IMR-90 (cell line): ENCODE measurements around the gene FGG. TPM values are rescaled to one million over a fixed set of nuclear protein-coding genes. Genes with fewer than 3 reads are reported as not detected.

Experiments used
- ATAC-seq: fragments of 200-7000 bp; cut with Tn5 transposase; 2 replicates; pipeline ENCODE4 v1.9.1; 2020; ENCODE audit warnings: low read depth, mild to moderate bottlenecking, moderate library complexity
- BruUV-seq: library from RNA; stranded (reverse); fragments of 400-500 nt; replicated peaks from 2 replicates; lab custom pipeline; 2021; lab: Mats Ljungman, UMichigan
- CTCF ChIA-PET: fragments of 300-600 bp; formaldehyde crosslinking; extraction: SDS; loops from one replicate; lab custom pipeline; 2021; ENCODE audit warnings: antibody characterized with exemption; lab: Yijun Ruan, JAX
- POLR2A ChIA-PET: fragments of 300-600 bp; sonication (Branson Sonifier 250); formaldehyde crosslinking; loops from one replicate; lab custom pipeline; 2022; ENCODE audit warnings: antibody characterized with exemption; ENCODE audit not compliant: unreplicated experiment; lab: Charles Lee
- DNase-seq: peaks from one replicate; pipeline ENCODE4 v3.0.0; 2013
- H2AFZ ChIP-seq: replicated peaks from 2 replicates; pipeline ENCODE3; 2013; ENCODE audit warnings: low read length, mild to moderate bottlenecking; ENCODE audit not compliant: poor library complexity
- H2AK5ac ChIP-seq: 2 replicates; pipeline ENCODE4 v1.6.1; 2013; ENCODE audit warnings: low read depth, low read length, inconsistent platforms
- H2AK9ac ChIP-seq: replicated peaks from 2 replicates; pipeline ENCODE3; 2013; ENCODE audit warnings: mild to moderate bottlenecking, low read depth, low read length, moderate library complexity; ENCODE audit not compliant: poor library complexity
- H2BK120ac ChIP-seq: 2 replicates; pipeline ENCODE4 v1.6.1; 2013; ENCODE audit warnings: low read depth, low read length, inconsistent platforms
- H2BK15ac ChIP-seq: 3 replicates; pipeline ENCODE4 v1.6.1; 2013; ENCODE audit warnings: low read depth, low read length, inconsistent platforms
- H2BK20ac ChIP-seq: 2 replicates; pipeline ENCODE4 v1.6.1; 2013; ENCODE audit warnings: low read depth, mild to moderate bottlenecking, inconsistent platforms, low read length, moderate library complexity
- H2BK5ac ChIP-seq: 2 replicates; pipeline ENCODE4 v1.6.1; 2013; ENCODE audit warnings: mild to moderate bottlenecking, low read depth, low read length, inconsistent platforms; ENCODE audit not compliant: poor library complexity, severe bottlenecking
- H3K14ac ChIP-seq: replicated peaks from 2 replicates; pipeline ENCODE4 v1.6.1; 2013; ENCODE audit warnings: low read depth, low read length, inconsistent platforms
- H3K18ac ChIP-seq: 2 replicates; pipeline ENCODE4 v1.6.1; 2013; ENCODE audit warnings: low read depth, low read length, control low read depth
- H3K23ac ChIP-seq: 2 replicates; pipeline ENCODE4 v1.6.1; 2013; ENCODE audit warnings: low read depth, low read length, inconsistent platforms
- H3K27ac ChIP-seq: 2 replicates; pipeline ENCODE4 v1.5.1; 2013; ENCODE audit warnings: mild to moderate bottlenecking, control low read depth, low read length; ENCODE audit not compliant: insufficient read depth
- H3K27me3 ChIP-seq: 2 replicates; pipeline ENCODE4 v1.6.1; 2013; ENCODE audit warnings: low read length; ENCODE audit not compliant: control insufficient read depth, insufficient read depth
- H3K36me3 ChIP-seq: 2 replicates; pipeline ENCODE4 v1.6.1; 2013; ENCODE audit warnings: low read length, mixed read lengths; ENCODE audit not compliant: control insufficient read depth, insufficient read depth
- H3K4ac ChIP-seq: 2 replicates; pipeline ENCODE4 v1.6.1; 2013; ENCODE audit warnings: low read depth, low read length, inconsistent platforms
- H3K4me1 ChIP-seq: 2 replicates; pipeline ENCODE4 v1.6.1; 2013; ENCODE audit warnings: low read length, mixed read lengths; ENCODE audit not compliant: control insufficient read depth, insufficient read depth
- H3K4me2 ChIP-seq: 2 replicates; pipeline ENCODE4 v1.6.1; 2013; ENCODE audit warnings: low read depth, mild to moderate bottlenecking, control low read depth, low read length, moderate library complexity
- H3K4me3 ChIP-seq: 2 replicates; pipeline ENCODE4 v1.5.1; 2013; ENCODE audit warnings: low read depth, mild to moderate bottlenecking, control low read depth, low read length, moderate library complexity; ENCODE audit not compliant: insufficient read depth
- H3K56ac ChIP-seq: 2 replicates; pipeline ENCODE4 v1.6.1; 2013; ENCODE audit warnings: low read length, inconsistent platforms; ENCODE audit not compliant: insufficient read depth; ENCODE audit errors: extremely low read depth
- H3K79me1 ChIP-seq, 2 experiments: 2 replicates each; pipeline ENCODE4 v1.6.1; 2013; ENCODE audit warnings: low read length in 2 of 2, inconsistent platforms in 1 of 2, low read depth in 1 of 2
- H3K9ac ChIP-seq: 2 replicates; pipeline ENCODE4 v1.6.1; 2013; ENCODE audit warnings: low read depth, low read length, control low read depth
- H3K9me1 ChIP-seq: 2 replicates; pipeline ENCODE4 v1.6.1; 2013; ENCODE audit warnings: low read length, inconsistent platforms; ENCODE audit not compliant: insufficient read depth
- H3K9me3 ChIP-seq: 2 replicates; pipeline ENCODE4 v1.6.1; 2013; ENCODE audit warnings: low read length; ENCODE audit not compliant: control insufficient read depth, insufficient read depth
- H4K20me1 ChIP-seq: 2 replicates; pipeline ENCODE4 v1.6.1; 2013; ENCODE audit warnings: low read length, inconsistent platforms; ENCODE audit not compliant: insufficient read depth
- H4K5ac ChIP-seq: 2 replicates; pipeline ENCODE4 v1.6.1; 2013; ENCODE audit warnings: mild to moderate bottlenecking, low read depth, low read length, control low read depth
- H4K8ac ChIP-seq, 2 experiments: 2 replicates each; pipeline ENCODE4 v1.6.1; 2013; ENCODE audit warnings: low read depth in 2 of 2, low read length in 2 of 2, control low read depth in 1 of 2, inconsistent platforms in 1 of 2
- H4K91ac ChIP-seq: 2 replicates; pipeline ENCODE4 v1.6.1; 2013; ENCODE audit warnings: low read depth, low read length, inconsistent platforms; ENCODE audit not compliant: insufficient read depth
- BHLHE40 ChIP-seq: fragments of 150-350 bp; IDR thresholded peaks from 2 replicates; pipeline ENCODE4 v1.6.1; 2016; ENCODE audit warnings: mild to moderate bottlenecking, low read depth, low read length
- CEBPB ChIP-seq: IDR thresholded peaks from 2 replicates; pipeline ENCODE4 v1.6.1; 2012; ENCODE audit warnings: low read depth, low read length, improper control_type of control experiment
- CHD1 ChIP-seq: IDR thresholded peaks from 2 replicates; pipeline ENCODE4 v1.6.1; 2012; ENCODE audit warnings: low read depth, low read length, improper control_type of control experiment
- FOS ChIP-seq: fragments of 150-350 bp; IDR thresholded peaks from 2 replicates; pipeline ENCODE4 v1.6.1; 2016; ENCODE audit warnings: low read depth, low read length
- MAFK ChIP-seq: IDR thresholded peaks from 2 replicates; pipeline ENCODE4 v1.6.1; 2012; ENCODE audit warnings: low read depth, low read length, improper control_type of control experiment
- MAZ ChIP-seq: IDR thresholded peaks from 2 replicates; pipeline ENCODE4 v1.6.1; 2012; ENCODE audit warnings: low read depth, mild to moderate bottlenecking, low read length, improper control_type of control experiment, moderate library complexity, borderline replicate concordance
- MXI1 ChIP-seq: IDR thresholded peaks from 2 replicates; pipeline ENCODE4 v1.6.1; 2012; ENCODE audit warnings: low read depth, mild to moderate bottlenecking, low read length, moderate library complexity, borderline replicate concordance
- NFE2L2 ChIP-seq: fragments of 150-350 bp; IDR thresholded peaks from 2 replicates; pipeline ENCODE4 v1.6.1; 2016; ENCODE audit warnings: low read depth, mild to moderate bottlenecking, low read length
- POLR2A ChIP-seq: IDR thresholded peaks from 2 replicates; pipeline ENCODE4 v1.6.1; 2012; ENCODE audit warnings: mild to moderate bottlenecking, low read depth, low read length
- RAD21 ChIP-seq: IDR thresholded peaks from 2 replicates; pipeline ENCODE4 v1.6.1; 2012; ENCODE audit warnings: low read length, improper control_type of control experiment
- RCOR1 ChIP-seq: IDR thresholded peaks from 2 replicates; pipeline ENCODE4 v1.6.1; 2012; ENCODE audit warnings: mild to moderate bottlenecking, low read length, improper control_type of control experiment; ENCODE audit not compliant: insufficient replicate concordance
- RFX5 ChIP-seq: IDR thresholded peaks from 2 replicates; pipeline ENCODE4 v1.8.0; 2012; ENCODE audit warnings: low read depth, mild to moderate bottlenecking, low read length, moderate library complexity
- SMC3 ChIP-seq: fragments of 150-350 bp; IDR thresholded peaks from 2 replicates; pipeline ENCODE4 v1.6.1; 2016; ENCODE audit warnings: low read depth, mild to moderate bottlenecking, antibody characterized with exemption, low read length, moderate library complexity
- WGBS, 2 experiments: methylation state at CpG; one replicate each; pipeline versions ENCODE4 v1.1.5 to v1.1.7; 2013; ENCODE audit warnings: missing lambda C conversion rate in 2 of 2; ENCODE audit not compliant: insufficient read length in 1 of 2; ENCODE audit errors: extremely low coverage in 2 of 2; 5-methylcytosine and 5-hydroxymethylcytosine counted together
- dilution Hi-C: fragments of 300-500 bp; cut with HindIII; formaldehyde crosslinking; loops from one replicate; pipeline ENCODE4 v1.14.3; 2018; ENCODE audit warnings: low sequenced_read_pairs; ENCODE audit not compliant: unreplicated experiment
- in situ Hi-C: fragments of 300-500 bp; cut with MboI; formaldehyde crosslinking; loops from 3 replicates; pipeline ENCODE4 v1.14.3; 2019; ENCODE audit warnings: low sequenced_read_pairs, inconsistent platforms, mixed read lengths
- intact Hi-C: fragments of 100-400 bp; cut with micrococcal nuclease; formaldehyde crosslinking; loops from 2 replicates; pipeline ENCODE4 v1.10.0; 2022
- polyA plus RNA-seq, 3 experiments: library from polyadenylated mRNA; depleted of rRNA; stranded (reverse); fragments of >200 nt; gene quantifications; 2 replicates each; pipeline ENCODE4 v1.2.3, GENCODE V29; 2012; ENCODE audit warnings: low replicate concordance in 1 of 3
- total RNA-seq: library from RNA; depleted of rRNA; stranded (reverse); fragments of >200 nt; gene quantifications from 2 replicates; pipeline ENCODE4 v1.2.3, GENCODE V29; 2012
- TF ChIP-seq, protein P1 (sequence below): fragments of 150-350 bp; IDR thresholded peaks from 2 replicates; pipeline ENCODE4 v1.6.1; 2017; ENCODE audit warnings: mild to moderate bottlenecking, antibody characterized with exemption, low read length, low read depth
- TF ChIP-seq, protein P2 (sequence below): fragments of 150-350 bp; IDR thresholded peaks from 2 replicates; pipeline ENCODE4 v1.6.1; 2016; ENCODE audit warnings: low read depth, mild to moderate bottlenecking, low read length, moderate library complexity, borderline replicate concordance
- TF ChIP-seq, protein P3 (sequence below): conservative IDR thresholded peaks from 2 replicates; pipeline ENCODE4 v1.5.1; 2012; ENCODE audit warnings: mild to moderate bottlenecking, low read depth, low read length, improper control_type of control experiment

FGG gene
- total and polyA plus RNA-seq, 2 of the 4 experiments (the other 2 are of a cell fraction) = not detected

DNA sequence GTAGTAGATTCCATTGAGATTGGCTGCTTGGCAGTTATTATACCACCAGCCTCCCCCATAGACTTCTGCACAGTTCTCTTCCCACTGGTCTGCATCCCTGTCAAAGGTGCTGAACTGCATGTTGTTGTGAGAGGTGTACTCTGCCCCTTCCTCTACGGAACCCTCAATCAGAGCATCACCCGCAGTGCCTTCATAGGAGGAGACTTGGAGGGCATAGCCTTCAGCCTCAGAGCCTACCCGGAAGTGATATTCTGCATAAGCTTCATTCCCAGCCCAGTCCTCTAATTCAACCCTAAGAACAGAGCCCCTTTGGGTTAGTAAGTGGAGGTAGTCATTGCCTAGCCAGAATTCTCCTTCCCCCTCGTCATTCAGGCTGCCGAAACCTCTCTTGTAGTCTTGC is 28.2 kb downstream of the FGG start:
- dilution Hi-C loops (no loop called here), in situ Hi-C loops (no loop called here), intact Hi-C loops (no loop called here)
- Histone ChIP-seq H3K79me1 (no peaks in the 10 kb centered on the region), H3K4me3 (no peak overlapping the region), H2BK15ac (no peak overlapping the region), H3K9me3 (no peaks in the 10 kb centered on the region), H3K4me2 (no peak overlapping the region), H4K91ac (no peak overlapping the region), H2AFZ (no peak overlapping the region), H2AK5ac (no peak overlapping the region), H2AK9ac (no peak overlapping the region), H3K27me3 (no peaks in the 10 kb centered on the region), H3K36me3 (no peaks in the 10 kb centered on the region), H3K9me1 (no peaks in the 10 kb centered on the region), H3K18ac (no peak overlapping the region), H4K5ac (no peak overlapping the region), H3K4me1 (no peaks in the 10 kb centered on the region), H2BK5ac (no peak overlapping the region), H2BK20ac (no peak overlapping the region), H3K4ac (no peak overlapping the region), H2BK120ac (no peak overlapping the region), H4K20me1 (no peaks in the 10 kb centered on the region), H3K56ac (no peak overlapping the region), H3K9ac (no peak overlapping the region), H3K23ac (no peak overlapping the region), H3K27ac (no peak overlapping the region), H3K14ac (no peak overlapping the region), H4K8ac (no peak overlapping the region)
- POLR2A ChIA-PET = no interaction called here
- no TSS peak for BruUV-seq
- TF ChIP-seq, protein P1, sequence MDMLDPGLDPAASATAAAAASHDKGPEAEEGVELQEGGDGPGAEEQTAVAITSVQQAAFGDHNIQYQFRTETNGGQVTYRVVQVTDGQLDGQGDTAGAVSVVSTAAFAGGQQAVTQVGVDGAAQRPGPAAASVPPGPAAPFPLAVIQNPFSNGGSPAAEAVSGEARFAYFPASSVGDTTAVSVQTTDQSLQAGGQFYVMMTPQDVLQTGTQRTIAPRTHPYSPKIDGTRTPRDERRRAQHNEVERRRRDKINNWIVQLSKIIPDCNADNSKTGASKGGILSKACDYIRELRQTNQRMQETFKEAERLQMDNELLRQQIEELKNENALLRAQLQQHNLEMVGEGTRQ = no peak
- no peak for TF ChIP-seq SMC3
- TF ChIP-seq, protein P2, sequence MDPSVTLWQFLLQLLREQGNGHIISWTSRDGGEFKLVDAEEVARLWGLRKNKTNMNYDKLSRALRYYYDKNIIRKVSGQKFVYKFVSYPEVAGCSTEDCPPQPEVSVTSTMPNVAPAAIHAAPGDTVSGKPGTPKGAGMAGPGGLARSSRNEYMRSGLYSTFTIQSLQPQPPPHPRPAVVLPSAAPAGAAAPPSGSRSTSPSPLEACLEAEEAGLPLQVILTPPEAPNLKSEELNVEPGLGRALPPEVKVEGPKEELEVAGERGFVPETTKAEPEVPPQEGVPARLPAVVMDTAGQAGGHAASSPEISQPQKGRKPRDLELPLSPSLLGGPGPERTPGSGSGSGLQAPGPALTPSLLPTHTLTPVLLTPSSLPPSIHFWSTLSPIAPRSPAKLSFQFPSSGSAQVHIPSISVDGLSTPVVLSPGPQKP = no peak
- TF ChIP-seq CHD1 = no peak
- no peak for TF ChIP-seq RFX5
- TF ChIP-seq BHLHE40 = no peak
- TF ChIP-seq FOS = no peak
- no peak for TF ChIP-seq RCOR1
- TF ChIP-seq MXI1 = no peak
- TF ChIP-seq, protein P3, sequence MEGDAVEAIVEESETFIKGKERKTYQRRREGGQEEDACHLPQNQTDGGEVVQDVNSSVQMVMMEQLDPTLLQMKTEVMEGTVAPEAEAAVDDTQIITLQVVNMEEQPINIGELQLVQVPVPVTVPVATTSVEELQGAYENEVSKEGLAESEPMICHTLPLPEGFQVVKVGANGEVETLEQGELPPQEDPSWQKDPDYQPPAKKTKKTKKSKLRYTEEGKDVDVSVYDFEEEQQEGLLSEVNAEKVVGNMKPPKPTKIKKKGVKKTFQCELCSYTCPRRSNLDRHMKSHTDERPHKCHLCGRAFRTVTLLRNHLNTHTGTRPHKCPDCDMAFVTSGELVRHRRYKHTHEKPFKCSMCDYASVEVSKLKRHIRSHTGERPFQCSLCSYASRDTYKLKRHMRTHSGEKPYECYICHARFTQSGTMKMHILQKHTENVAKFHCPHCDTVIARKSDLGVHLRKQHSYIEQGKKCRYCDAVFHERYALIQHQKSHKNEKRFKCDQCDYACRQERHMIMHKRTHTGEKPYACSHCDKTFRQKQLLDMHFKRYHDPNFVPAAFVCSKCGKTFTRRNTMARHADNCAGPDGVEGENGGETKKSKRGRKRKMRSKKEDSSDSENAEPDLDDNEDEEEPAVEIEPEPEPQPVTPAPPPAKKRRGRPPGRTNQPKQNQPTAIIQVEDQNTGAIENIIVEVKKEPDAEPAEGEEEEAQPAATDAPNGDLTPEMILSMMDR = no peak
- no peak for TF ChIP-seq RAD21
- no peak for TF ChIP-seq MAFK
- no peak for TF ChIP-seq MAZ
- no peak for TF ChIP-seq CEBPB
- TF ChIP-seq POLR2A = no peak
- TF ChIP-seq NFE2L2 = no peak
- DNase-seq (no peak), ATAC-seq (no peak)
- CTCF ChIA-PET = no interaction called here
- WGBS, 2 experiments = 100% methylated on average over 1 of the region's 5 CpGs; no CpG with 5 or more reads in 1 of the 2 experiments
